ENCODE measurements around the gene SCYL3. TPM values are rescaled to one million over a fixed set of nuclear protein-coding genes. Genes with fewer than 3 reads are reported as not detected.
"Not testable (repeated sequence)": the region's sequence is repeated elsewhere in the genome, so short reads cannot be mapped to it uniquely, and the experiment has no call there.

Gene SCYL3
- total RNA-seq, 1 donor from 2014 or later: 9.2 TPM

GRCh38 chr1:169921080-169921479, 27.4 kb upstream of the SCYL3 start:
- Mint-ChIP-seq H3K4me3 (ENCODE audit: unreplicated experiment) (no peak overlapping the region), H3K36me3 (ENCODE audit: unreplicated experiment) (peaks cover 27% of the 10 kb centered on the region)
- no peak for TF ChIP-seq CTCF (IDR thresholded peaks at IDR 0.05)

DNA sequence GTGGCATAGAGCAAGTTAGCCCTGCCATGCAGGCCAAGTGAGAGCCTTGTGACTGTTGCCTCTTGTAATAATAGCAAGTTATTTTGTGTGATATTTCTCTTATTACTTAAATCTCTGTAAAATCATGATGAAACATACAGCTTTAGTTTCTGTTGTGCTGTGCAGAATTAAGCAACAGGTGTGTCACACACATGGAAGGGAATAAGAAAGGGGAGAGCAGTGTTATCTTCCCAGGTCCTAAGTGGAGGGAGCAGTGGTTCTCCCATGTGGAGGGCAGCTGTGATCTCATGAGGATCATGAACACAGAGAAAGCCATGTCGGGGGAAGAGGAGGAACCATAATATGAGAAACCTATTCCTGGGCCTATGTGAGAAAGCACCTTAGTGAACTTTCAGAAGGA, 25.2 kb upstream of the SCYL3 start:
- no peak for DNase-seq (ENCODE audit: extremely low spot score, unreplicated experiment)
- H3K36me3 Mint-ChIP-seq (ENCODE audit: unreplicated experiment): peaks cover 24% of the 10 kb centered on the region
- H3K4me3 Mint-ChIP-seq (ENCODE audit: unreplicated experiment): no peak overlapping the region
- peaks cover 19% of the 10 kb centered on the region for H3K4me1 Mint-ChIP-seq (ENCODE audit: unreplicated experiment)
- H3K27me3 Mint-ChIP-seq (ENCODE audit: unreplicated experiment): no peaks in the 10 kb centered on the region
- TF ChIP-seq CTCF (IDR thresholded peaks at IDR 0.05): no peak
- H3K9me3 Mint-ChIP-seq (ENCODE audit: unreplicated experiment): no peaks in the 10 kb centered on the region
- H3K27ac Mint-ChIP-seq (ENCODE audit: unreplicated experiment): no peak overlapping the region

More at GRCh38 chr1:169921080-169921479, 27.4 kb upstream of the SCYL3 start:
- Mint-ChIP-seq H3K27me3 (ENCODE audit: unreplicated experiment) (no peaks in the 10 kb centered on the region), H3K27ac (ENCODE audit: unreplicated experiment) (no peak overlapping the region), H3K4me1 (ENCODE audit: unreplicated experiment) (peaks cover 4% of the 10 kb centered on the region), H3K9me3 (ENCODE audit: unreplicated experiment) (no peaks in the 10 kb centered on the region)
- no peak for DNase-seq (ENCODE audit: extremely low spot score, unreplicated experiment)

DNA sequence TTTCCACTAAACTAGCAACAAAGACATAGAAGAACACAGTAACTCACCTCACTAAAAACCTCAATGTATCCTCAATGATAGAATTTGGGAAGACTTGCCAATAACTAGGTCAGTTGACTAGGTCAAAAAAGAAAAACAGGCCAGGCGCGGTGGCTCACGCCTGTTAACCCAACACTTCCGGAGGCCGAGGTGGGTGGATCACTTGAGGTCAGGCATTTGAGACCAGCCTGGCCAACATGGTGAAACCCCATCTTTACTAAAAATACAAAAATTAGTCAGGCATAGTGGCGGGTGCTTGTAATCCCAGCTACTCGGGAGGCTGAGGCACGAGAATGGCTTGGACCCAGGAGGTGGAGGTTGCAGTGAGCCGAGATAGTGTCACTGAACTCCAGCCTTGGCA, 24.5 kb upstream of the SCYL3 start:
- not testable (repeated sequence) for DNase-seq (ENCODE audit: extremely low spot score, unreplicated experiment); H3K4me3 Mint-ChIP-seq (ENCODE audit: unreplicated experiment); H3K27me3 Mint-ChIP-seq (ENCODE audit: unreplicated experiment); H3K9me3 Mint-ChIP-seq (ENCODE audit: unreplicated experiment); H3K27ac Mint-ChIP-seq (ENCODE audit: unreplicated experiment)
- peaks cover 19% of the 10 kb centered on the region for H3K4me1 Mint-ChIP-seq (ENCODE audit: unreplicated experiment)
- peaks cover 24% of the 10 kb centered on the region for H3K36me3 Mint-ChIP-seq (ENCODE audit: unreplicated experiment)

DNA sequence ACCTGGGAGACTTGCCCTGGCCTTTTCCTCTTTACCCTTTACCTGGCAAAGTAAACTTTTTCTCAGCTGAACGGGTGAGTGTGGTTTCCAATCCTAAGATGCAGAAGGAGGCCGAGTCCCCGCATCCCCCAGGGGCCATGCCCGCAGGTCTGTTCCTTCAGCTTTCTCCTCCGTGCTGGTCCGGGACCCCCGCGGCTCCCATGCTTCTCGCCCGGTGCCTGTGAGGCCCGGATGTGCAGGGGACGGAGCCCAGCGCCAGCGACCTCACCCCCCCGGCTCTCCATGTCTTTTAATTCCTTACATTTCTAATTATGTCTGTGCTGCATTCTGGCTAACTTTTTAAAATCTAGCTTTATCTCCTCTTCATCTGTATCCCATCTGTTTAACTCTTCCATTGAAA, 21.5 kb upstream of the SCYL3 start:
- no peak overlapping the region for H3K4me3 Mint-ChIP-seq (ENCODE audit: unreplicated experiment)
- DNase-seq (ENCODE audit: extremely low spot score, unreplicated experiment): no peak
- H3K36me3 Mint-ChIP-seq (ENCODE audit: unreplicated experiment): peaks cover 14% of the 10 kb centered on the region
- H3K4me1 Mint-ChIP-seq (ENCODE audit: unreplicated experiment): peaks cover 19% of the 10 kb centered on the region
- no peaks in the 10 kb centered on the region for H3K27me3 Mint-ChIP-seq (ENCODE audit: unreplicated experiment)
- H3K27ac Mint-ChIP-seq (ENCODE audit: unreplicated experiment): no peak overlapping the region
- no peak for TF ChIP-seq CTCF (IDR thresholded peaks at IDR 0.05)
- H3K9me3 Mint-ChIP-seq (ENCODE audit: unreplicated experiment): no peaks in the 10 kb centered on the region

GRCh38 chr1:169914531-169914930, 20.8 kb upstream of the SCYL3 start:
- no peak for TF ChIP-seq CTCF (IDR thresholded peaks at IDR 0.05)
- DNase-seq (ENCODE audit: extremely low spot score, unreplicated experiment): no peak
- H3K4me3 Mint-ChIP-seq (ENCODE audit: unreplicated experiment): no peak overlapping the region
- H3K36me3 Mint-ChIP-seq (ENCODE audit: unreplicated experiment): peaks cover 14% of the 10 kb centered on the region
- H3K27me3 Mint-ChIP-seq (ENCODE audit: unreplicated experiment): no peaks in the 10 kb centered on the region
- peaks cover 19% of the 10 kb centered on the region for H3K4me1 Mint-ChIP-seq (ENCODE audit: unreplicated experiment)
- peak overlapping the region; percentile 20 for H3K27ac Mint-ChIP-seq (ENCODE audit: unreplicated experiment)
- no peaks in the 10 kb centered on the region for H3K9me3 Mint-ChIP-seq (ENCODE audit: unreplicated experiment)

DNA sequence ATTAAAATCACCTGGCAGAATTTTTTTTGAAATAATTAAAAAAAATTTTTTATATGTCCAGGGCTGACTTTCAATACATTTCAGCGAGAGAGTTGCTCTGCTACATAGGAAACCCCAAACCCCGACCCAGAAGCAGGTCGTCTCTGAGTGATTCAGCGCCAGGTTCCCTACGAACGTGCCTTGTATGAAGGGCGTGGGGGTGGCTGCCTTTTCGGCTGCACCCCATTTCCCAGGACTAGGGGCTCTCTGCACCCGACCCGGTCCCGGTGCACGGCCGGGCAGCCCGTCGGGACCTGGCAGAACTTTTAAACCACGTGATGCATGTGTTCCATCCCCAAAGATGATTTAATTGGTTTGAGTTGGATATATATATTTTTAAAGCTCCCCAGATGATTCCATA, 15.8 kb upstream of the SCYL3 start:
- no peak for DNase-seq (ENCODE audit: extremely low spot score, unreplicated experiment)
- Mint-ChIP-seq H3K9me3 (ENCODE audit: unreplicated experiment) (no peaks in the 10 kb centered on the region), H3K27ac (ENCODE audit: unreplicated experiment) (no peak overlapping the region), H3K4me3 (ENCODE audit: unreplicated experiment) (no peak overlapping the region), H3K27me3 (ENCODE audit: unreplicated experiment) (no peaks in the 10 kb centered on the region), H3K36me3 (ENCODE audit: unreplicated experiment) (no peaks in the 10 kb centered on the region), H3K4me1 (ENCODE audit: unreplicated experiment) (peaks cover 4% of the 10 kb centered on the region)
- TF ChIP-seq CTCF (IDR thresholded peaks at IDR 0.05): no peak

Measured in osteocyte (in vitro differentiated cells).